Stimulated activated naive CD4-positive, alpha-beta T cell (primary cell): Measurements from ENCODE around the gene UACA.

Source experiments
- DNase-seq, 6 experiments: peaks; one replicate each; lab custom pipeline; 2025; lab: John Stamatoyannopoulos, UW

The UACA gene

DNA sequence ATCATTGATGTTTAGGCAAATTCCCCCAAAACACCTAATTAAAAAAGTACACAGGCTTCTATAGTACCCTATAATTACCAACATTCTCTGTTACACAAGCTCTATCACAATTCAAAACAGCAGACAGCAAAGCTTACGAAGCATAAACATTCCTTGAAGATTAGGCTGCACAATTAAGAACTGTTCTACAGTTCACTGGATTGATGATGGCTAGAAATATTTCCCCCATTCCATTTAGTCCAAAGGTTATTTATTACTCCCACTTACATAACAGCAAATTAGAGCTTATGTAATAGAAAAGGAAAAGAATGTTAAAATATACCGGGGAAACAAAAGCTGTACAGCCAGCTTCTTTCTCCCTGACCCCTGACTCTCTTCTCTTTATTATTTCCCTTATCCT lies 49.3 kb downstream of the UACA start:
- no peak for DNase-seq

GRCh38 chr15:70712271-70712670 lies 51.1 kb downstream of the UACA start:
- DNase-seq = no peak

DNA sequence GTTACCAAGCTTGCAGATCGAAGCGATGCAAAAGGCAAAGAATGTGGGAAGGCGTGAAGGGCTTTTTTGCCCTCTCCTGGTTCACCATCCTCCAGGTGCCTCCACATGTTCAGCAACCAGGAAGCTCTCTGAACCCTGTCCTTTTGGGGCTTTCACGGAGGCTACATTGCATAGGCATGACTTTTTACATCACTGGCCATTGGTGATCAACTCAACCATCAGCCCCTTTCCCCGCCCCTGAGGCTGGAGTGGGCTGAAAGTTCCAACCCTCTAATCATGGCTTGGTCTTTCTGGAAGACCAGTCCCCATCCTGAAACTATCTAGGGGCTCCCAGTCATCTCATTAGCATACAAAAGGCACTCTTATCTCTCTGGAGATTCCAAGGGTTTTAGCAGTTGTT lies 52.6 kb downstream of the UACA start:
- no peak for DNase-seq

DNA sequence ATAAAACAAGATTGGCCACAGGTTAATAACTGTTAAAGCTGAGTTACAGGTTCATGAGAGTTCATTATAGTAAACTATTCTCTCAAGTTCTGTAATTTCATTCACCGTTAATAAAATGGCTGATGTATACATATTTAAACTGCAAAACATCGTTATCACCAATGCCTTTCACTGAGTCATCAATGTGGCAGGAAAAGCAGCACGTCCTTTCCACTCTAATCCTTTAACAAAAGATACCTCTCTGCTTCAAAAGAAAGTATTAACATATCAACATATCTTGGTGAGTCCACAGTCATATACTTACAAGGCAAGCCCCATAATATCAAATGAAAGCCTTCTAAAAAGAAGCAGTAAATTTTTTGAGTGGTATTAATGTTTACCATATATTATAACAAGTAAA lies 54.5 kb downstream of the UACA start:
- no peak for DNase-seq

DNA sequence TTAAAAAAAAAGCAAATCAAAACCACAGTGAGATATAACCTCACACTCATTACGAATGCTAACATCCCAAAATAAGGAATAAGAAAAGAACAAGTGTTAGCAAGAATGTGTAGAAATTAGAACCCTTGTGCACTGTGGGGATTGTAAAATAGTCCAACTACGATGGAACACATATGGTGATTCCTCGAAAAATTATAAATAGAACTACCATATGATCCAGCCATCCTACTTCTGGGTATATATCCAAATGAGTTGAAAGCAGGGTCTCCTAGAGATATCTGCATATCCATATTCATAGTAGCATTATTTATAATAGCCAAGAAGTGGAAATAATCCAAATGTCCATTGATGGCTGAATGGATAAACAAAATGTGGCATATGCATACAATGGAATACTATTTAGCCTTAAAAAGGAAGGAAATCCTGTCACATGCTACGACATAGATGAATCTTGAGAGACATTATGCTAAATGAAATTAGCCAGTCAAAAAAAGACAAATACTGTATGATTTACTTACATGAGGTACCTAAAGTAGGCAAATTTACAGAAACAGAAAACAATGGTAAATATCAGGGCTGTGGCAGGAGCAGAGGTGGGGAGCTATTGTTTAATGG lies 55.6 kb downstream of the UACA start:
- no peak for DNase-seq

GRCh38 chr15:70704731-70705130 lies 58.6 kb downstream of the UACA start:
- DNase-seq = no peak

DNA sequence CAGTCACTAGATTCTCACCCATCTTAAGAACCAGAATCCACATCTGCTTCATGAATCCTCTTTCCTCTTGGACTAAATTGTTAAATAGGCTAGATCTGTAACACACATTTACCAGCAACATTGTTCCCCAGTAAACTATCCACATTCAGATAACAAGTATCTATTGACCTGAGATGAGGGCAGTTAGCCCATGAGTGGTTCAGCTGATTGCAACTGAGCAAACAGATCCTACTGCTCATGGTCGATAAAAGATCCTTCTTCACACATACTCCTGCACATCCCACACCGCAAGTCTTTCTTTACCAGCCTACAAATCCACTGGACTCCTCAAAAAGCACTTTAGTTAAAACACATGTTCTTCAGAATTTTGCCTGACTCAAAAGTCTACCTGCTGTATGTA lies 59.2 kb downstream of the UACA start:
- DNase-seq = no peak

DNA sequence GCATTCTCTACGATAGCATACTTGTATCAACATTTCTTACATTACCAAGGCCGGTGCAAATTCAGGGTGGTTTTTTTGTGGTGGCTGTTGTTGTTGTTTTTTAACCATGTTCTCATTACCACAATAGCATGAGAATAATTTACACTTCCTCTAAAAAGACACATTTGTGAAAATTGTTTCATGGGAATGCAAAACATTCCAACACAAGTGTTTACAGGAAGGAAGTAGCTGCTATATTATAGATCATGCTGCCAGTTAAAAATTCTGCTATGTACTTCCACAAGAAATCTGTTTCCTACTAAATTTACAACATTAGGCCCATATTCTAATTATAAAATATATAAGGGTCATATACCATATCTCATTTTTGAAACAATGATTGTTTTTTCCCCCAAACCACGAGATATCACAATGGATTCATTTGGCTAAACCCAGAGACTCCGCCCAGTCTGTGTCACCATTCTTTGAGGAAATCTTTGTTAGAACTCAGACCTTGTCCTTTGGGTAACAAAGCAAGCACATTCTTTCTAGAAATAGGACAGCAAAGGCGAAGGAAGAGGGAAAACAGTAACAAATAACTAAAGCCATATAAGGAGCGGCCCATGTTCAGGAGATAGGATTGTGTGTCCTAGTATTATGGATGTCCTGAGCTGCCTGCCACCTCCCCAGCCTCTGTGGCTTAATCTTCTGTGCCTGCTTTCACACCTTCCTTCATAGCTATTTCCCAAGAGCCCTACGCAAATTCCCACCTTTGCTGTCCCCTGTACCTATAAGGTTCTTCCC lies 60.1 kb downstream of the UACA start:
- DNase-seq = no peak

GRCh38 chr15:70702584-70702983 lies 60.8 kb downstream of the UACA start:
- DNase-seq = no peak

DNA sequence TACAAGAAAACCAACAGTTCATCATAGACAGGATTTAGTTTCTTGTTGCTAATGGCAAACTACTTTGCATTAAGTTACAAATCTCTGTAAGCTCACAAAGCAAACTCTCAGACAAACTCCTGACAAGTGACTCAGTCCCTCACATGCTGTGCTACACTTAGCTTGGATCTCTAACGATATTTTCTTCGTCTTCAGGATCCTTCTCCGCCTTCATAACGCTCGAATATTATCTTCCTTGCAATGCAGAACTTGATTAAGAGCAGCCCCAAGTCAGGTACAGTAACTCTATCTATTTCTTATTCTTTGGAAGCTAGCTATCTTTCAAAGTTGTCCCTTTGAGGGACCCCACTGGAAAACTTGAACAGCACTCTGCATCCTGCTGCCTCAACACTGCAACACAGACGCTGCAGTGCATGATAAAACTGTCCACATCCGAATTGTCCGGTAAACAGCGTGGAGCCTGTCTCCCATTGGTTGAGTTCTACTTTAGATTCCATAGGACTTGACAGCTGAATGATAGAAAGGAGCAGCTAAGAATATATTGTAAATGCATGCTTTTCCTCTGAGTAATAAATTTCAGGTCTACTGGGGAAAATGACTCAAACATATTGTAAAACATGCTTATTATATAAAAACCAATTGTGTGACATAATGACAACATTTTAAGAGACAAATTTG lies 61.3 kb downstream of the UACA start:
- no peak for DNase-seq

- no peak for DNase-seq
Observed at GRCh38 chr15:70701171-70701570, 62.2 kb downstream of the UACA start.

- no peak for DNase-seq
Observed at GRCh38 chr15:70699890-70700289, 63.5 kb downstream of the UACA start.

DNA sequence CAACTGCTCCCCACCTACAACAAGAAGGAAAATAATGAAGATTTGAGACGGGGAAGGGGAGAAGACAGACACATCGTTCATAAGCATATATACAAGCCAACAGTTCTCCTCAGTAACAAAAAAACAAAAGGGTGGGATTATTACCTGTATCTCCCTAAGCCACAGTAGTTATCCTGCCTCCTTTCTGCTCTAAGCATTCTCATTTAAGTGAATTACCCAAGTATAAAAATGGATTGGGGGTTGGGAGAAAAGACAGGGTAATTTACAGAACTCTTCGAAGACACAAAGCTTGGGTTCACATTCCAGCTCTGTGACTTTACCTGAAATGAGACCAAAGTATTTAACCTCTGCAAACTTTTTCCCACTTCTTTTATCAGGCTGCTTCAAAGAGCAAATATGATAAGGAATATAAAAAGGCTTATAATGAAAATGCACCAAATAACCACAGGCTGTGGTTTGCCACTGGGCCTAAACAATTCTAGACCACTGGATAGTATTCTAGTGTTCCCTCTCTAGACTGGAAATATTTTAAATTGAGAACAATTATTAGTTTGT lies 64.4 kb downstream of the UACA start:
- no peak for DNase-seq

GRCh38 chr15:70698426-70698825 lies 64.9 kb downstream of the UACA start:
- no peak for DNase-seq

- DNase-seq = no peak
Observed at GRCh38 chr15:70690491-70691276, 72.7 kb downstream of the UACA start.

- no peak for DNase-seq
Observed at GRCh38 chr15:70690021-70690420, 73.3 kb downstream of the UACA start.

- no peak for DNase-seq
Observed at GRCh38 chr15:70687482-70687881, 75.9 kb downstream of the UACA start.

- DNase-seq = no peak
Observed at GRCh38 chr15:70680817-70681216, 82.5 kb downstream of the UACA start.

DNA sequence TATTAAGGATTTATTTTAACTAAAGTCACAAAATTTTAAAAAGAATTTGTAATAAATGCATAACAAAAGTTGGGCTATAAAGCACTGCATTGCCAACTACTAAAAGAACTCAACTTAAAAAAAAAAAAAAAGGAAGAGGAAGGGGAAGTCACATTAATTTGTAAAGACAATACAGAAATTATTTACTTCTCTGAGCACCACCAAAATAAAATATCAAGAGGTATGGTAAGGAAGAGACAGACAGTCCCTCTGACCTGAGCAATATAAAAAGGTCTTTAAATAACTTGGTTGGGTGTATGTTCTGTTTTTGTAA lies 83.5 kb downstream of the UACA start:
- no peak for DNase-seq

GRCh38 chr15:70672081-70672480 lies 91.3 kb downstream of the UACA start:
- DNase-seq = peak in 3 of 6 experiments; percentile 76 to 78 (median 77)

DNA sequence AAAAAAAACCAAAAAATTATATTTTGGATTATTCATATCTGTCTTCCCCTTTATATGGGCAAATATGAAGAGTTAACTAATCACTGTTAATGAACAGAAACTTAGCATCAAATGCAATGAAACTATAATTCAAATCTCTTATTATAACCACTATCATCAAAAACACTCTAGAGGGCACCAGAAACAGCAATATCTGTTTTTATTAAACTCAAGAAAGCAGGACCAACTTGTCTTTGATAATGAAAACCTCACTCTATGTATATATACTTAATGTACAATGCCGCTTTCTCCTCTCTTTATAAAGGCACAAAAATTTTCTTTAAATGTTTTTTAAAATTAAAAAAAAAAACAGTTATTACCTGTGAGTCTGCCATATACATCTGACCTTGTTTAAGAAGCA lies 92.7 kb downstream of the UACA start:
- peak in 3 of 6 experiments; percentile 4 to 17 (median 8) for DNase-seq

DNA sequence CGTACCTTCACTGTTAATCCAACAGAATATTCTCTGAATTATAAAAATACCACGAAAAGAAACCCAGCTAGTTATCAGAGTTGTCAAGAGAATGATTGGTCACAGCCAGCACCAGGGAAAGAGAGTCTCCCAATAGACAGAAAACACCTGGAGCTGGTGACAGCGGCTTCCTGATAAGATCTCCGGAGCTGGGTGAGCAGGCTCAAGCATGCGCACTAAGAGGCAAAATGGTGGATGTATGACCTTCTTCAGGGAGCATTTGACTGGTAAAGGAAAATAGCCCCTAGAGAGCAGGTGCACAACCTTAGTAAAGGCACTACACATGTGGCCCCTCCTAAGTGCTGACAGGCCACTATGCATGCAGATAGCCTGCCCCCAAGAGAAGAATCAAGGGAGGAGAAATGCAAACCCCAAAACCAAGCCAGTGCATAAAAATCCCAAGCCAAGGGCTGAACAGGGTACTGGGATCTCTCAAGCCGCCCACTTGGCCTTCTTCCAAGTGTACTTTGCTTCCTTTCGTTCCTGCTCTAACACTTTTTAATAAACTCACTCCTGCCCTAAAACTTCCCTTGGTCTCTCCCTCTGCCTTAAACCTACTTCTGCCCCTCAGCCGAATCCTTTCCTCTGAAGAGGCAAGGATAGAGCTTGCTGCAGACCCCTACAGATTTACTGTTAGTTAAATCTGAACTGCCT lies 93.2 kb downstream of the UACA start:
- no peak for DNase-seq
